ENCODE data around the gene ANKFY1. TPM values are rescaled to one million over a fixed set of nuclear protein-coding genes. Genes with fewer than 3 reads are reported as not detected.

Gene ANKFY1
- total and polyA plus RNA-seq, 2 experiments from 2014 or later: 18.6 to 32.8 TPM

GRCh38 chr17:4189280-4189679, 74.5 kb downstream of the ANKFY1 start:
- H3K27ac ChIP-seq: no peak overlapping the region
- DNase-seq (ENCODE audit: low spot score): no peak
- no peaks in the 10 kb centered on the region for H3K27me3 ChIP-seq
- no peak for TF ChIP-seq EZH2 (IDR thresholded peaks at IDR 0.05; ENCODE audit: borderline replicate concordance)
- no peak for TF ChIP-seq CTCF (IDR thresholded peaks at IDR 0.05; ENCODE audit: poor library complexity)
- TF ChIP-seq EZH2phosphoT487 (IDR thresholded peaks at IDR 0.05; ENCODE audit: low read depth, severe bottlenecking, unreplicated experiment): no peak
- no peak overlapping the region for H3K4me3 ChIP-seq
- no peaks in the 10 kb centered on the region for H3K9me3 ChIP-seq (ENCODE audit: low read depth)
- H3K4me1 ChIP-seq (ENCODE audit: insufficient read depth): no peaks in the 10 kb centered on the region
- WGBS (ENCODE audit: low lambda C conversion rate, missing lambda C conversion rate): over 99% methylated on average over 10 of the region's 10 CpGs
- no peak overlapping the region for H2AFZ ChIP-seq
- H3K36me3 ChIP-seq (replicated peaks; ENCODE audit: insufficient read depth, low read depth): no peaks in the 10 kb centered on the region
- no peak overlapping the region for H3K4me2 ChIP-seq
- H3K9me2 ChIP-seq (replicated peaks; ENCODE audit: insufficient read depth): no peaks in the 10 kb centered on the region
- no peaks in the 10 kb centered on the region for H4K20me1 ChIP-seq (ENCODE audit: insufficient read depth, poor library complexity, severe bottlenecking)
- H3K79me2 ChIP-seq: no peaks in the 10 kb centered on the region

- Histone ChIP-seq H2AFZ (no peak overlapping the region), H3K4me2 (no peak overlapping the region), H3K4me1 (ENCODE audit: insufficient read depth) (no peaks in the 10 kb centered on the region), H4K20me1 (ENCODE audit: insufficient read depth, poor library complexity, severe bottlenecking) (no peaks in the 10 kb centered on the region), H3K27ac (no peak overlapping the region), H3K27me3 (no peaks in the 10 kb centered on the region), H3K4me3 (no peak overlapping the region), H3K9me3 (ENCODE audit: low read depth) (no peaks in the 10 kb centered on the region), H3K36me3 (replicated peaks; ENCODE audit: insufficient read depth, low read depth) (peaks cover 2% of the 10 kb centered on the region), H3K9me2 (replicated peaks; ENCODE audit: insufficient read depth) (no peaks in the 10 kb centered on the region), H3K79me2 (no peaks in the 10 kb centered on the region)
- WGBS (ENCODE audit: low lambda C conversion rate, missing lambda C conversion rate): over 99% methylated on average over 9 of the region's 9 CpGs
- no peak for DNase-seq (ENCODE audit: low spot score)
- no peak for TF ChIP-seq CTCF (IDR thresholded peaks at IDR 0.05; ENCODE audit: poor library complexity)
- no peak for TF ChIP-seq EZH2phosphoT487 (IDR thresholded peaks at IDR 0.05; ENCODE audit: low read depth, severe bottlenecking, unreplicated experiment)
- TF ChIP-seq EZH2 (IDR thresholded peaks at IDR 0.05; ENCODE audit: borderline replicate concordance): no peak
These were observed 75.7 kb downstream of the ANKFY1 start for GRCh38 chr17:4188076-4188475.

GRCh38 chr17:4187076-4187475, 76.7 kb downstream of the ANKFY1 start:
- Histone ChIP-seq H4K20me1 (ENCODE audit: insufficient read depth, poor library complexity, severe bottlenecking) (no peaks in the 10 kb centered on the region), H3K4me2 (no peak overlapping the region), H3K79me2 (no peaks in the 10 kb centered on the region), H3K36me3 (replicated peaks; ENCODE audit: insufficient read depth, low read depth) (peaks cover 4% of the 10 kb centered on the region), H2AFZ (no peak overlapping the region), H3K4me1 (ENCODE audit: insufficient read depth) (no peaks in the 10 kb centered on the region), H3K27me3 (no peaks in the 10 kb centered on the region), H3K27ac (peak overlapping the region; percentile 23), H3K9me2 (replicated peaks; ENCODE audit: insufficient read depth) (no peaks in the 10 kb centered on the region), H3K4me3 (no peak overlapping the region), H3K9me3 (ENCODE audit: low read depth) (no peaks in the 10 kb centered on the region)
- WGBS (ENCODE audit: low lambda C conversion rate, missing lambda C conversion rate): 93% methylated on average over 6 of the region's 6 CpGs
- DNase-seq (ENCODE audit: low spot score): no peak
- TF ChIP-seq EZH2phosphoT487 (IDR thresholded peaks at IDR 0.05; ENCODE audit: low read depth, severe bottlenecking, unreplicated experiment) (no peak), EZH2 (IDR thresholded peaks at IDR 0.05; ENCODE audit: borderline replicate concordance) (no peak), CTCF (IDR thresholded peaks at IDR 0.05; ENCODE audit: poor library complexity) (no peak)

Data from hepatocyte (in vitro differentiated cells).